ACHN (cell line): ENCODE data around the gene TSFM.
A peak's percentile ranks its signal among the peaks of the same experiment; 100 is the strongest.
"Not testable (repeated sequence)": the region's sequence is repeated elsewhere in the genome, so short reads cannot be mapped to it uniquely, and the experiment has no call there.

Experiments used
- DNase-seq: peaks from one replicate; pipeline ENCODE4 v3.0.0-alpha.2; 2015
- in situ Hi-C: cut with HindIII; loops from 2 replicates; pipeline ENCODE4 v1.10.0; 2017; ENCODE audit warnings: low sequenced_read_pairs, low pct_ligation_motif_present, low pct_unique_long_range_greater_than_20kb

TSFM gene

DNA sequence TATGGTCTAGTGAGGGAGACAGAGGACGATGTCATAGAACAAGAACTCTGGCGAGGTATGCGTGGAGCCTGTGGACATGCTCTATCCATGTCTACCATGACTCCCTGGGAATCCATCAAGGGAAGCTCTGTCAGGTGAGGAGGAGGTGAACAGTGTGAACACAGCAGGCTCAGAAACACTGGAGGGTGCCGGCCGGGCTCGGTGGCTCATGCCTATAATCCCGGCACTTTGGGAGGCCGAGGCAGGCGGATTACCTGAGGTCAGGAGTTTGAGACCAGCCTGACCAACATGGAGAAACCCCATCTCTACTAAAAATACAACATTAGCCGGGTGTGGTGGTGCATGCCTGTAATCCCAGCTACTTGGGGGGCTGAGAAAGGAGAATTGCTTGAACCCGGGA is 8.0 kb upstream of the TSFM start:
- in situ Hi-C loops, DNase-seq: not testable (repeated sequence)

DNA sequence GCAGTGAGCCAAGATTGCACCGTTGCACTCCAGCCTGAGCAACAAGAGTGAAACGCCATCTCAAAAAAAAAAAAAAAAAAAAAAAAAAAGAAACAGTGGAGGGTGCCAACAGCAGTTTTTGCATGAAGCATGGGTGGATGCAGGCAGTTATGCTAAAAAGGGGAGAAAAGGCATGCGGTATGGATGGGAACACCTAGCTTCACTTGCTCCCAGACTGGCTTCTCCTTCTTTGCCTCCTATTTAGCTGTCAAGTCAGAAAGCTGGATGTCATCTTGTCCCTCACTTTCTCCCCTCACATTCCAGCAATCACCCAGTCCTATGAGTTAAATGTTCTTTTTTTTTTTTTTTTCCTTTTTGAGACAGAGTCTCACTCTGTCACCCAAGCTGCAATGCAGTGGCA is 7.5 kb upstream of the TSFM start:
- in situ Hi-C loops: no loop called here
- no peak for DNase-seq

DNA sequence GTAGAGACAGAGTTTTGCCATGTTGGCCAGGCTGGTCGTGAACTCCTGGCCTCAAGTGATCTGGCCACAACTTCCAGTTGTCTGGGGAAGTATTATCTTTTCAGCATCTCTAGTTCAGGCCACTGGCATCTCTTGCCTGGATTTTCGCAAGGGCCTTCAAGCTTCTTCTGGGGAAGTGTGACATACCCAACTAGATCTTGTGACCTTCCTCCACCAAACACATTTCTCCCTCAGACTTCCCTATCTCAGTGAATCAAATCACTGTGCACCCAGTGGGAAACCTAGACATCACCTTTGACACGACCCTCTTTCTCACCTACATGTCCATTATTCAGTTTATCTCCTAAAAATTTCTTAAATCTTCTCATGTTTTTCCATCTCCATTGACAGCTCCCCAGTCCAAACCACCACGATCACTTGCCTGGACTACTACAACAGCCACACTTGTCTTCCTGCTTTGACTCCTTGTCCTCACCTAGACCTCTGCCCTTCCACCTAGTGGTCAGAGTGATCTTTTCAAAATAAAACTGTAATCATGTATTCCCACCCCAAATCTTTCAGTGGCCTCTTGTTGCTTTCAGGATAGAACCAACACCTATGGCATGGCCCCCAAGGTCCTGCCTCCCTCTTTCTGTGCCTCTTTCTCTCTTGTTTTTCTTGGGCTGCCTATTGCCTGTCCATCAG is 6.9 kb upstream of the TSFM start:
- DNase-seq: no peak
- in situ Hi-C loops: no loop called here

DNA sequence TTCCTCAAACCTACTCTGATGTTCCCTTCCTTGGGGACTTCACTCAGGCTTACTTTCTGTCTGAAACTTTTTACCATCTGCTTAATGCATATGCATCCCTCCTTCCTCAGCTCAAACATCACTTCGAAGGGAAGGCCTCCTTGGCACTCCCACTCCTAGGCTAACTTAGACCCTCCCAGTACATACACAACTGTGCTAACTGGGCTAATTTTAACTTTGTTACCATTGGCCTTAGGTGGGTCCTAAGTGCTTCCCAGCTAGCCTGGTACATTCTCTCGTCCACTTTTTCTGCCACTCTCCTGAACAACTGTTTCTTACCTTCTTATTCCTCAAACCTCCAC is 6.4 kb upstream of the TSFM start:
- in situ Hi-C loops: no loop called here

DNA sequence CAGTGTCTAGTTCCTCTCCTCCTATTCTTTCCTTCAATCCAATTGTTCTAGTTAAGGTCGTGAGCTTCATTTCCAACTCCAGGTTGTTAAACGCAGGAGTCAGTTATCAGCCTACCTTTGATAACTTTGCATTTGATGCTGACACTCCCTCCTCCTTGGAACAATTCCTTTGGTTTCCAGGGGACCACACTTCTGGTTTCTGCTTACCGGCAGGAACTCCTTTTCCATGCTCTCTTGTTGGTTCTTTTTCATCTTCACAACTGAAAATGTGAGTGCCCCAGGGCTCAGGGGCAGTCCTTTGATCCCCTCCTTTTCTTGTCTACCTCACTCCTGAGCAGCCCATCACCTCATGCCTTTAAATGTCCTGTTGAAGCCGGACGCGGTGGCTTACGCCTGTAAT is 5.2 kb upstream of the TSFM start:
- DNase-seq: no peak
- in situ Hi-C loops: no loop called here

More for the DNA sequence above, 6.4 kb upstream of the TSFM start:
- no peak for DNase-seq

DNA sequence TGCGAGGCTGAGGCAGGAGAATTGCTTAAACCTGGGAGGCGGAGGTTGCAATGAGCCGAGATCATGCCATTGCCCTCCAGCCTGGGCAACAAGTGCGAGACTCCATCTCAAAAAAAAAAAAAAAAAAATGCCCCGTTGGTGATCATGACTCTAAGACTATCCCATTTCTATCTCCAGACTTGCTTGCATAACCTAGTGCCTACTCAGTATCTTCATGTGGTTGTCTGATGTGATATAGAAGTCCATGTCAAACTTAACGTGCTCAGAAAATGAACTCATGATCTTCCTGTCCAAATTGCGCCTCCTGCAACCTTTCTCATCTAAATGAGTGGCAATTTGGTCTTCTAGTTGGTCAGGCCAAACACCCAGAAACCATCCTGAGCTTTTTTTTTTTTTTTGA is 4.7 kb upstream of the TSFM start:
- in situ Hi-C loops: no loop called here
- no peak for DNase-seq

DNA sequence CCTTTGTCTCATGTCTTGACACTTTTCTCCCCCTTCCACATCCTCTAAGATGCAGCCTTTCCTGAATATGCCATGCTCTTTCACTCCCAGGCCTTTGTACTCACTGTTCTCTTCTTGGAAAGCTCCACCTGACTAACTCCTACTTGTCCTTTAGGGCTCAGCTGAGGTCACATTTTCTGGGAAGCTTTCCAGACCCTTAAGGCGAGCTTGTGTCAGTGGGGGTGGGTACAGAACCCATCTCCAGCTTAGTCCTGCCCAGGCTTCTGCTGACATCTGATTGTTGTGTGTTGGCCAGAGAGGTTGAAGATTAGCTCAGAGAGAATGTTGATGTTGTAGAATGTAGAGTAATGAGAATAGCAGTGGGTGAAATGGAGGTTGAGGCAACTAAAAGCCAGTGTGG is 2.9 kb upstream of the TSFM start:
- in situ Hi-C loops: no loop called here
- no peak for DNase-seq

DNA sequence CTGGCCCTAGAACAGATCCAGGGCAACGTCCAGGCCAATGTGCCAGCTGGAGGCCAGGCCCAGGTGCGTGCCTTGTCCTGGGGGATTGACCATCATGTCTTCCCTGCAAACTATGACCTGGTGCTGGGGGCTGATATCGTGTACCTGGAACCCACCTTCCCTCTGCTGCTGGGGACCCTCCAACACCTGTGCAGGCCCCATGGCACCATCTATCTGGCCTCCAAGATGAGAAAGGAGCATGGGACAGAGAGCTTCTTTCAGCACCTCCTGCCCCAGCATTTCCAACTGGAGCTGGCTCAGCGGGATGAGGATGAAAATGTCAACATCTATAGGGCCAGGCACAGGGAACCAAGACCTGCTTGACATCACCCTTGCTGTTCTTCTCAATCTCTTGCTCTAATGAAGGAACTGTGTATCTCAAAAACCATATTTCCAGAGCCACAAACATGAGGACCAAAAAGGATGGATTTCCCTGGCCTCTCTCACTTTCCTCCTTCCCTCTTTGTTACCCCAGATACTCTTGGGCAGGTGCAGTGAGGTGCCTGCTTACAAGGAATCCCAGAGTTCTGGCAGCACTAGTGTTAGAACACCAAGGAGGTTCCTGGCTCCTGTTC is 2.2 kb upstream of the TSFM start:
- in situ Hi-C loops: no loop called here
- DNase-seq: no peak

DNA sequence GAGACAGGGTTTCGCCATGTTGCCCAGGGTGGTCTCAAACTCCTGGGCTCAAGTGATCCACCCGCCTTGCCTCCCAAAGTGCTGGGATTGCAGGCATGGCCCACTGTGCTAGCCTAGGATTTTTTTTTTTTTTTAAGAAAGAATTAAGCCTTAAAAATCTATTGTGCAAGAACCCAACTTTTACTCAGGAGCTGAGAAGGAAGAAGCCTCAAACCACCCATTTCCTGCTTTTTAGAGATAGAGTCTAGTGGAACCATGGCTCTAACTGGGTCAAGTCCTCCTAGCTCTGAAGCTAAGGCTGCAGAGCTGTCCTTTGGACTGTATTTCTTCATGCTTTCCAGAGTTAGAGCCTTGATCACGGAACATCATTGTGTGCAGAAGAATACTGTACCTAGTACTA is 1.3 kb upstream of the TSFM start:
- DNase-seq: no peak
- in situ Hi-C loops: no loop called here

DNA sequence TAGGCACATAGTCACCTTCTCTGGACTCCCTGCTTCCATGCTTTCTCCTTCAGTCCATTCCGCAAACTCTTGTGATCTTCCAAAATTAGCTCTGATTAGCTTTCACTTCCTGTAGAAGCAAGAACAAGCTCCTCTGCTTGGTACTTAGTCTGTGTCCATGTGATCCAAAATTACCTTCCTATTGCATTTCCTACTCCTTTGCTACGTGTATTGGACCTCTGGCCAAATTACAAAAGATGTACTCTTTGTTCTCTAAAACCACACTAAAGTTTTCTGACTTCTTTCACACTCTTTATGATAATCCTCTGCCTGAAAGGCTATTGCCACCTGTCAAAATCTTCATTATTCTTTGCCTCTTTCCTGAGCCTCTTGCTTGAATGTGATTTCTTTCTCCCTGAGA is 786 bp upstream of the TSFM start:
- no peak for DNase-seq
- in situ Hi-C loops: no loop called here

DNA sequence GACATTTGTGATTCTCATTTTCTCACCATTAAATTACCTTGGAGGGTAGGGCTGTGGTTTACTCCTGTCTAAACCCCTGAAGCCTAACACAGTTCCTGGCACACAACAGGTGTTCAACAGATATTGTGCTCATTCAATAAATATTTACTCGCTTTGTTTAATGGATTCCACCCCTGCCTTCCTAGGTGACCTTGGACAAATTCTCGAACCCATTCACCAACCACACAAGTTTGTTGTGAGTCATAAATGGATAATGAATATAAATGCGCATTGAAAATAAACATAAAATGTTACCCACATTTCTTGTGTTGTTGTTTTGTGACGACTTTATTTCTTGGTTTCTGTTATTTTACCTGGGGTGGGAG is 362 bp upstream of the TSFM start:
- in situ Hi-C loops: no loop called here

DNA sequence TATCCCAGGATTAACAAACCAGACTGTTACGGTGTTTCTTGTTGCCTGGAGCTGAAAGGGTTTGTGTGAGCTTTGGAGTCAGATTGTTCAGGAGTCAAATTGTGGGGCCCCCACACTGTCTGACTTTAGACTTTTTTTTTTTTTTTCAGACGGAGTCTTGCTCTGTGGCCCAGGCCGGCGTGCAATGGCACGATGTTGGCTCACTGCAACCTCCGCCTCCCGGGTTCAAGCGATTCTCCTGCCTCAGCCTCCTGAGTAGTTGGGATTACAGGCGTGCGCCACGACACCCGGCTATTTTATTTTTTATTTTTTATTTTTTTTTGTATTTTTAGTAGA is 847 bp downstream of the TSFM start:
- in situ Hi-C loops: no loop called here
- DNase-seq: no peak

More for the DNA sequence above, 362 bp upstream of the TSFM start:
- DNase-seq: no peak

DNA sequence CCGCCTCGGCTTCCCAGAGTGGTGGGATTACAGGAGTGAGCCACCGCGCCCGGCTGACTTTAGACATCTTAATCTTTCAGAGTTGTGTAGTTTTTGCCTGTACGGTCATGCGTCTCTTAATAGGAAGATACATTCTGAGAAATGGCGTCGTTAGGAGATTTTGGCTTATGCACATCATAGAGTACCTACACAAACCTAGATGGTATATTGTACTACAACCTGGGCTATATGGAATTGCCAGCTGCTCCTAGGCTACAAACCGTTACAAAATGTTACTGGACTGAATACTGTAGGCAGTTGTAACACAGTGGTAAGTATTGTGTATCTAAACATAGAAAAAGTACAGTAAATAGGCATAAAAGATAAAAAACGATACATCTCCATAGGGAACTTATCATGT is 1.3 kb downstream of the TSFM start:
- no peak for DNase-seq
- in situ Hi-C loops: no loop called here

DNA sequence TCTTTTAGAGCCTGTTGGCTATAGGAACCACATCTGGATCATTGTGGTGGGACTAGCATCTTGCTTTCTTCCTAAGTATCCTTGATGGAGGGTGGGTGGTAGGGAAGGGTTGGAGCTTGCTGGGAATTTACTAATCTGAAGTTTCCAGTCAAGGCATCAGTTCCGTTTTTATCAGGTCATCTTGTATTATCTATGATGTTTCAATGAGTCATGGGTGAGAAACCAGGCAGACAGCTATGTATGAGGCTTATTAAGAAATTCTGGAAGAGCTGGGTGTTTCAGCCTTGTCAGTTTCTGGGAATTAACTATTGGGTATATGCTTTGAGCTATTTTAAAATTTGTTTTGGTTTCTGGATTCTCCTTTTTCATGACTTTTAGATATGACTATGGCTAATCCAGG is 11.3 kb downstream of the TSFM start:
- no peak for DNase-seq
- in situ Hi-C loops: no loop called here

DNA sequence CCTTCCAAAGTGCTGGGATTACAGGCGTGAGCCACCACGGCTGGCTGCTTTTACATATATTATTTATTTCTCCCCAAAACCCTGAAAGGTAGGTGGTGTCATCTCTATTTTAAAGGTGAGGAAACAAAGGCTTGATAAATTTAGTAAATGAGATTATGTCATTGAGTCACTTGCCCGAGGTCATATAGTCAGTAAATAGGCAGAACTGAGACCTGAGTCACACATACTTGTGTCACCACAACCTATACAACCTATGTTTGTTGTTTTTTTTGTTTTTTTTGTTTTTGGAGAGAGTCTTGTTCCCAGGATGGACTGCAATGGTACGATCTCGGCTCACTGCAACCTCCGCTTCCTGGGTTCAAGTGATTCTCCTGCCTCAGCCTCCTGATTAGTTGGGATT is 12.8 kb downstream of the TSFM start:
- in situ Hi-C loops: no loop called here
- DNase-seq: no peak

DNA sequence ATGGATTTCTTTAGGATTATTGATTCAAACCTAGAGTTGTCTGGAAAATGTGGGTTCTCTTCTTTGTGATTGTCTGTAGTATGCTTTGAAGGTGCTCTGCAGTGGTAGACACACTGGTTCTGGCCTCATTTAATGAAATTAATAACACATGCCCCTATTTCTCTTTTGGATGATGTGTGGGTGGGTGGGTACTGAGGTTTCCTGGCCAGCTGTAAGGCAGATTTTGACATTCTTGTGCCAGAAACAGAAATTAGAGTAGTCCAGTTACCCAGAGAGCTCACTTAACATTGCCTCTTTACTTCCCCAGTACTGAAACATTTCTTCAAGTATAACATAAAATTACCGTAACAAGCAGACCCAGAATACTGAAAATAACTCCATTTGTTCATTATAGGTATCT is 14.4 kb downstream of the TSFM start:
- in situ Hi-C loops: no loop called here
- DNase-seq: no peak

DNA sequence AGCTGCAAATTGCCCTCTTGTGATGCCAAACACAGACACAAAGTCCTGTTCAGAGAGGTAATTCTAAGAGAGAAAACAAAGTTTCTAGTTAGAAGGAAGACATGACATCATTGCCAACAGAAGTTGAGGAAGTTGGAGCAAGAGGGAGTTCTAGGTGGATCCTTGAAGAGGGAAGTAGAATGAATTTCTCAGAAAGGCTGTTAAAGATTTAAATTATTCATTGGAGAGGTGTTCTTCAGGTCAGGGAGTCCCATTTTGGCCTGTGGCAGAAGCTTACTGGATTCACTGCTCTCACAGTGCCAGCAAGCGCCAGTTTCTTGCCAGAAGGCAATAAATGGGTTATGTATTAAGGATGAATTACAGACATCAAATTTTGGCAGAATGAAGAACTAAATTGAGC is 15.3 kb downstream of the TSFM start:
- no peak for DNase-seq
- in situ Hi-C loops: no loop called here

DNA sequence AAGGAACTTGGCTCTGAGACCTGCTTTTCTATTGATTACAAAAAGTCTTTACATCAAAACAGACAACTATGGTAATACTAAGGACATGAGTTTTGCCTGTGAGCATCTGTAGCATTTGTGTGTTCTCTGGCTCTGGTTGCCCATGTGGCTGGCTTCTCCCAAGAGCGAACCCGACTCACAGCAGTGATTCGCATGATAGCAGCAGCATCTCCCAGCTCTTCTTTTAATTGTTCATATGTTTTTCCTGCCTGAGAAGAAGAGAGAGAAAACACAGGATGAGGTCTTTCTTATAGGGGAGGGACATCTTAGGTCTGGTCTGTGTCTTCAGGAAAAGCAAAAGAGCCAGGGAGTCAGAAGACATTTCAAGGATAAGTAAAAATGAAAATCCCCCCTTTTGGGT is 18.4 kb downstream of the TSFM start:
- in situ Hi-C loops: no loop called here

DNA sequence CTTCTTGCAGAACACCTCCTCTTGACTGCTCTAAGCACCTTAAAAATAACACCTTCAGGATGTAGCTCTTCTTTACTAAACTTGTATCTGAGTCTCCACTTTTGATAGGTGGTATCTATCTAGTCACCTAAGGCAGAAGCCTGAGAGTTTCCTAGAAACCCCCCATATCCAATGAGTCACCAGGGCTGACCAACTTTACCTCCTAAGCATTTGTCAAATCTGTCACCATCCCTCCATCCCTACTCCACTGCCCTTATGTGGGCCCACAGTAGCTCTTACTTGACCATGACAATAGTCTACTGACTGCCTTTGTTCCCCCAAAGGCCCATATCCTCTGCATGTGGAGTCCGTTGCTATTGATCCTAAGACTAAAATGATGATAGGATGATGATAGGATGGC is 20.0 kb downstream of the TSFM start:
- in situ Hi-C loops: no loop called here

More for the DNA sequence above, 18.4 kb downstream of the TSFM start:
- no peak for DNase-seq

DNA sequence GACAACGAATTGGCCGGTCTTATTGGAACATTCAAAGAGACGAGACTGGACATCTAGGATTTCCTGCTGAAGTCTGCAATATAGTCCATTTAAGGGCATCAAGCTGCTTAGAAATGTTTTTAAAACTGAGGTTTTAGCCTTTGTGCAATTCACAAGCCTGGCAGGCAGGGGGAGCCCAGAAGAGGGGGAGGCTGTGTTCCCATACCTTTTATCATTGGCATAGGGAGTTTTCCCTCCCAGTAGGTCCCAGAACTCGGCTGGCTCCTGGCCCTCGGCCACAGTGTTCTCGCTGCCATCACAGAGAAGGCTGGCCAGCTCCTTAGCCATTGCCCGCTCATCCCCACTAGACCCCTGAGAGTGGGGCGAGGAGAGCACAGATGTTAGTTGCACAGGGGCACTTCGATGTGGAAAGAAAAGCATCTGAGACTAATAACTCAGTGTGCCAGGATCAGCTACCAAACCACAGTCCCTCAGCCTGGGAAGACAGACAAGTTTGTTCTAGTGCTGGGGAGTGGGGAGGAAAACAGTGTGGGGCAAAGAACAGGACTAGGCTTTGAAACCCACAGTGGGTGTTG is 20.8 kb downstream of the TSFM start:
- peak; percentile 66 for DNase-seq
- in situ Hi-C loops: no loop called here

More for the DNA sequence above, 20.0 kb downstream of the TSFM start:
- DNase-seq: no peak
